ENCODE data around the gene TMC6. TPM values are rescaled to one million over a fixed set of nuclear protein-coding genes. Genes with fewer than 3 reads are reported as not detected.
"Not testable (repeated sequence)": the region's sequence is repeated elsewhere in the genome, so short reads cannot be mapped to it uniquely, and the experiment has no call there.

TMC6 gene
- total RNA-seq, 1 donor from 2014 or later, result 580 TPM

GRCh38 chr17:78088529-78088928, 40.0 kb downstream of the TMC6 start:
- intact Hi-C loops (cut with micrococcal nuclease), result no loop called here

DNA sequence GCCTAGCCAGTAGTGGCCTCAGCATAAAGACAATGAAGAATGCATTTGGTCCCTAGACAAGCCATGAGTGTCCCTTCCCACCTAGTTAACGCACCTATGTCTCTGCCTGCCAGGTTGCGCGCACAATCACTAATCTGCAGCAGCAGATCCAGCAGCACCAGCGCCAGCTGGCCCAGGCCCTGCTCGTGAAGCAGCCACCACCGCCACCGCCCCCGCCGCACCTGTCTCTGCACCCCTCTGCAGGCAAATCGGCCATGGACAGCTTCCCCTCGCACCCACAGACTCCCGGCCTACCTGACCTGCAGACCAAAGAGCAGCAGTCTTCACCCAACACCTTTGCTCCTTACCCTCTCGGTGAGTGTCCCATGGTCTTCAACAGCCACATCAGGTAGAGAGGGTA, 41.8 kb downstream of the TMC6 start:
- intact Hi-C loops (cut with micrococcal nuclease), result no loop called here

DNA sequence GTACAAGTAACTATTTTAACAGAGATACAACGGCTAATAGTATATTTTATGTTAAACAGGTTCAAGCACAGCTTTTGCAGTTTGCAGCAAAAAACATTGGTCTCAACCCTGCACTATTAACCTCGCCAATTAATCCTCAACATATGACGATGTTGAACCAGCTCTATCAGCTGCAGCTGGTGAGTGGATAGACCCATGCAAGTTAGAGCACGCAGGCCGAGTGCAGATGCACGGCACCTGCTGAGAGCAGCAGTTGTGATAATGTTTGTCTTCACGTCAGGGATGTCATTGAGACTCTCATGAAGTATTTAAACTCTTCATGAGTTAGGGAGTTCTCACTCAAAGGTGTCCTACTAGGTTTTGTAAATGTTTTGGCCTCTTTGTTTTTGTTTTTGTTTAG, 45.6 kb downstream of the TMC6 start:
- intact Hi-C loops (cut with micrococcal nuclease), result no loop called here

GRCh38 chr17:78082355-78082872, 46.1 kb downstream of the TMC6 start:
- intact Hi-C loops (cut with micrococcal nuclease), result not testable (repeated sequence)

DNA sequence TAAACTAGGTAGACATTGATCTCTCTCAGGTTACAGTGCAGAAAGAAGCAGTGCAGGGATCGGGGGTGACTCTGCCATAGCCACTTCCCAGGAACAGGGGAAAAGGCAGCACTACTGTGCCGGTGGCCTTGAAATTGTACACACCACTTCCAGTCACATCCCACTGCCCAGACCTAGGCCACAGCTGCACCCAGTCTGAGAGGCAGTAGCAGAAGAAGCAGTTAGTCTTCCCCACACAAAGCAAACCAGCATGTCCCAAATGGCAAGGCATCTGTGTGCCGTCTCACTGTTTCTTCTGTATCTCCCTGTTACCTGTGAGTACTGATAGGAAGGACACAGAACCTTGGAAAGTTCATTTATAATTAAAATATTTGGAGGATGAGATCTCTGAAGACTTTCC, 47.0 kb downstream of the TMC6 start:
- intact Hi-C loops (cut with micrococcal nuclease), result no loop called here

DNA sequence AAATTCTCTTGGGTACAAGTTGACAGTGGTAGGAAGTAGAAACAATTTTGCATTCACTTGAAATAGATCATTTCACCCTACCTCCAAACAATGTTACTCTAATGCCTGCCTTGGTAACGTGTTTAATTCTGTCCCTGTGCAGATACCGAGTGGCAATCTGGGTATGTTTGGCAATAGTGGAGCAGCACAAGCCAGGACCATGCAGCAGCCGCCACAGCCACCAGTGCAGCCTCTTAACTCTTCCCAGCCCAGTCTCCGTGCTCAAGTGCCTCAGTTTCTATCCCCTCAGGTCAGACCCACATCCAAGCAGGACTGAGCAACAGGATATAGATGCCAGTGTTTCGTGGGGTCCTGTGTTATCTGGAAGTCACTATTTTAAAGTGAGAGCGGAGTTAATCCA, 49.3 kb downstream of the TMC6 start:
- intact Hi-C loops (cut with micrococcal nuclease), result no loop called here

DNA sequence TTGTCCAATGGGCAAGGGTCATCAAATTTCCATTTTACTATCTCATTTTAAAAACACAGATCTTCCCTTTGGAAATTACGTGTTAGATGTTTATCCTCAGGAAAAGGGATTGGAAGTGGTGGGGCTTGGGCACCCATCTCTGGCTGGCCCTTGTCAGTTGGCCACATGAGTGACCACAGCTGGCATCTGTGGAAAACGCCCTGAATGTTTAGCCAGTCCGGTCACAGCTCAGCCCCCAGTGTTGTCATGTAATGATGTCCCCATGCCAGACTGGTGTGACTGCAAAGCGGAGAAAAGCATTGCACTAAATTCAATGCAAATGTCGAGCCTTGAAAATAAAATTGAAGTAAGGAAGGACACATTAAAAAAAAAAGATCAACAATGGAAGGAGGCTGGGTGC, 53.0 kb downstream of the TMC6 start:
- intact Hi-C loops (cut with micrococcal nuclease), result no loop called here

GRCh38 chr17:78075011-78075410, 53.5 kb downstream of the TMC6 start:
- intact Hi-C loops (cut with micrococcal nuclease), result no loop called here

DNA sequence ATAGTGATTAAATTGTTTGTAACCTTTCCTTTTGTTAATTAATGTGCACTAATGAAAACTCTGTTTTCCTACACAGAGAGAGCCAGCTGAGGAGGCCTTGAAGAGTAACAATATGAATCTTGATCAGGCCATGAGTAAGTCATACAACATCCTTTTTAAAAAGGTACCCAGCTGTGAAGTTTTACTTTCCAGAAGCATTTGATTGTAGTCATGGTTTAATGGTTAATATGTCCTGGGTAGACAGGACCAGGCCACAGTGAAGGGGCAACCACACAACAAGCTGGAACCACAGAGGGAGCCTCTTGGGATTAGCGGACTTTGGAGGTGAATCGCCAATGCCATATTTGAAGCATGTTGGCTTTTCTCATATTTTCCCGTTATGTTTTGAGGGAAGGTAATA, 55.6 kb downstream of the TMC6 start:
- intact Hi-C loops (cut with micrococcal nuclease), result no loop called here

DNA sequence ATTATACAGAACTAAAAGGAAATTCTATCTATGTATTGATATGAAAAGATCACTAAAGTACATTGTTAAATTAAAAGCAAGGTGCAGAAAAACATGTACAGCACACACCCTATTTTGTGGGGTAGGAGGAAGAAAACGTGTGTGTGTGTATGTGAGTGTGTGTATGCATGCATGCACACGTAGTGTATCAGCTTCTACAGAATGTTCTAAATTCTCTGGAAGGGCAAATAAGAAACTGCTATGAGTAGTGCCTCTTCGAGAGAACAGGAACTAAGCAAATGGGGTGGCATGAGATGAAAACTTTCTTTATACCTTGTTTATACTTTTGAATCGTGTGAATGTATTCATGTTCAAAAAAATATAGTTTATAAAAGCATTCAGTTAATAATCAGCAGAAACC, 58.9 kb downstream of the TMC6 start:
- intact Hi-C loops (cut with micrococcal nuclease), result no loop called here

DNA sequence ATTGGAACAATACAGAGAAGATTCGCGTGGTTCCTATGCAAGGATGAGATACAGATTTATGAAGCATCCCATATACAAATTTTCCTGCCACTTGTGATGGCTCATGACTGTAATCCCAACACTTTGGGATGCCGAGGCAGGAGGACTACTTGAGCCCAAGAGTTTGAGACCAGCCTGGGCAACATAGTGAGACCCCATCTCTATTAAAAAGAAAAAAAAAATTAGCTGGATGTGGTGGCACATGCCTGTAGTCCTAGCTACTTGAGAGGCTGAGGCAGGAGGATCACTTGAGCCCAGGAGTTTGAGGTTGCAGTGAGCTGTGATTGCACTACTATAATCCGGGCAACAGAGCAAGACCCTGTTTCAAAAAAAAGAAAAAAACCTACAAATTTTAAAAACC, 61.6 kb downstream of the TMC6 start:
- intact Hi-C loops (cut with micrococcal nuclease), result not testable (repeated sequence)

DNA sequence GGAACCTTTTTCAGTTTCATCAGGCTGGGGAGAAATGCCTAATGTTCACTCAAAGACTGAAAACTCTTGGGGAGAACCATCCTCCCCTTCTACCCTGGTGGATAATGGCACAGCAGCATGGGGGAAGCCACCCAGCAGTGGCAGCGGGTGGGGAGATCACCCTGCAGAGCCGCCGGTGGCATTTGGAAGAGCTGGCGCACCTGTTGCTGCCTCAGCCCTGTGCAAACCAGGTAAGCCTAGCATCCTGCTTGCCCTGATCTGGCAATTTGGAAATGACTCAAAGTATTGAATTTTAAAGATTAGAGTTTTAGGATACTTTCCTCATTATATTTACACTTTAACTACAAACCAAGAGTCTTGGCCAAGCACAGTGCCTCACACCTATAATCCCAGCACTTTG, 63.8 kb downstream of the TMC6 start:
- intact Hi-C loops (cut with micrococcal nuclease), result no loop called here

DNA sequence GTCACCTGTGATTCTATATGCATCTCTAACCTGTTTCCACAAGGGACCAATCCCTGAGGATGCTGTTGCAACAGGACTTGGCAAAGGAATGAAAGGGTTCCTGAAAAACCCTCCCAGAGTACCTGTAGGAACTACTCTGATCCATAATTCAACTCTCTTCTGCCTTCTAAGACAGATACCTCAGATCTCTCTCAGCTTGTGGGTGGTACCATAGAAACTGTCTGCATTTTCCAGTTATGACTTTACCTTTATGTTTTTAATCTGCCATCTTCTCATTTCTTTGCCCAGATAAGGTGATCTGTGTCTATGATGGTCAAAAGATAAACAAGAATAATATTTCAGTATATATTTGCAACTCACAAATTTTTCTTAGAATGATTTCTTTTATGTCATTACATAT, 65.1 kb downstream of the TMC6 start:
- intact Hi-C loops (cut with micrococcal nuclease), result no loop called here

GRCh38 chr17:78062596-78062995, 66.0 kb downstream of the TMC6 start:
- intact Hi-C loops (cut with micrococcal nuclease), result no loop called here

Other genes starting within 250 kb of the TMC6 start
- 31.1 and 36.5 TPM in 2 replicates for gene TNRC6C, start 170.1 kb downstream of the TMC6 start, total RNA-seq
- gene TMC8, start 2.0 kb upstream of the TMC6 start, total RNA-seq, result 411 and 412 TPM in 2 replicates
- not detected in 2 replicates for gene C17orf99, start 17.6 kb upstream of the TMC6 start, total RNA-seq
- 110 and 112 TPM in 2 replicates for gene SYNGR2, start 39.8 kb upstream of the TMC6 start, total RNA-seq
- 50.4 and 52.5 TPM in 2 replicates for gene TK1, start 58.3 kb upstream of the TMC6 start, total RNA-seq
- gene AFMID, start 58.6 kb upstream of the TMC6 start, total RNA-seq, result 15.7 and 17.4 TPM in 2 replicates
- 53.3 and 53.4 TPM in 2 replicates for gene BIRC5, start 85.5 kb upstream of the TMC6 start, total RNA-seq
- gene TMEM235, start 102.9 kb upstream of the TMC6 start, total RNA-seq, result not detected in 2 replicates
- gene SOCS3, start 231.3 kb upstream of the TMC6 start, total RNA-seq, result 198 and 201 TPM in 2 replicates
- 99.2 and 99.8 TPM in 2 replicates for gene PGS1, start 249.9 kb upstream of the TMC6 start, total RNA-seq

Data from T-helper 1 cell treated with Interleukin-12 subunit alpha and Interleukin-12 subunit beta and Interleukin-4 antibody, amounts not matched to agents 30 ng/mL and 1 ng/mL, for 36 hours (primary cell).